HTR-8/SVneo (cell line): Measurements from ENCODE around the gene LRRC8C.
"Not testable (repeated sequence)": the region's sequence is repeated elsewhere in the genome, so short reads cannot be mapped to it uniquely, and the experiment has no call there.

Experiments used
- DNase-seq: peaks from one replicate; pipeline ENCODE4 v3.0.0; 2011; ENCODE audit warnings: low spot score, mixed read lengths; ENCODE audit not compliant: insufficient read length
- FAIRE-seq: peaks from 2 replicates; lab custom pipeline; 2011; peaks lifted over from hg19 to GRCh38; lab: Jason Lieb, UNC

LRRC8C gene

DNA sequence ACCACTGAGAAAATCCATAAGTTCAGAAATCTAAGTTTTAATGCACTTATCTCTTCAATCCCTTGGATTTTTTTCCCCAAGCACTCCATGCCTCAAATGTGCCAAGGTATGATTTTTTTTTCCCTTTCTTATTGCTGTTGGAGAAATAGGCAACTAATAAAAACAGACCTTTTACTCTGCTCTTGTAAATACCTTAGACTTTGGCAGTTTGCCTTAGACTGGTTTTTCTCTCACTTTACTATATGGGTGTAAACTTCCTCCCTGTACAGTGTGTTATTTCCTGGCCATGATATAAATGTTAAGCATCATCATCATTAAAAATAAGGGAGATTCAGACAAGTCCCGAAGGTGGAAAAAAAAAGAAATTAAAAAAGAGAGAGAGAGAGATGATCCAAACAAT, 65.7 kb downstream of the LRRC8C start:
- FAIRE-seq (no peak), DNase-seq (no peak)

DNA sequence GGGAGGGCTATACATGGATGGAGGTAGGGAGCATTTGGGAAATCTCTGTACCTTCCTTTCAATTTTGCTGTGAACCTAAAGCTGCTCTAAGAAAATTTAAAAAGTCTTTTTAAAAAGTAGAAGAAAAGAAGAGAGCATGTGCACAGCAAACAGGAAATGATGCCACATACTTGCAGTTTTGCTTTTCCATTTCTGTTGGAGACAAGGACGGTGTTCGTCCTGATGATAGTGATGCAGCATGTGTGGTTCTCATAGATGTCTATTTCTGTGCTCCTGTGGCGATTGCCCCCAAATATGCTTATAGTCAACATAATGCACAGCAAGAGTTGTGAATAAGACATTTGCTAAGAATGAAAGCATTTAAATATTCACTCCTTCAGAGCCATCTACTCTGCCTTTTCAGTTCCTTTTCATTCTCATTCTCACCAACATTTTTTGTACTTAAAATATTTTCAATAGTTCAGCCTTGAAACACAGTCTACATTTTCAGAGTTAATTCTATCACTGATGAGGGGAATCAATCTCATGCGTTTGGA, 66.6 kb downstream of the LRRC8C start:
- FAIRE-seq (no peak), DNase-seq (no peak)

DNA sequence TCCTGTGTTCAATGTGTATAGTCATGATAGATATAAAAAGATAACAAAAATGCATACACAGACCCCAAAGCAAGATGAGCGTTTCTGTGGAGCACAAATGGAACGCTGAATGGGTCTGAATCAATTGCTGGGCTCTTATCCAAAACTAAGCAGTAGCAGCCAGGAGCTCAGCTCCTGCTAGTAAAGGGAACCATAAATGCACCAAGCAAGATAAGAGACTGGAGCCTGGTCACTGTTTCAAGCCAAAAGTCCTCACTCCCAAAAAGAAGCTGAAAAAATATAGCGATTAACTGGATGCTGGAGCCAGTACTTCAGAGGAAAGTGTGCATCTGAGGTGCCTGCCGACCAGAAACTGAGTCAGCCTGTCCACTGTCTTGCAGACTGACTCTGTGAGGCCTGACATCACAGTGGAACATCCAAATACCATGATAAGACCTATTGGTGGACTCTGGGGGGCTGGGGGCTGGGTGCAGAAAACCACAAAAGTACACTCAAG, 68.9 kb downstream of the LRRC8C start:
- no peak for DNase-seq
- no peak for FAIRE-seq

DNA sequence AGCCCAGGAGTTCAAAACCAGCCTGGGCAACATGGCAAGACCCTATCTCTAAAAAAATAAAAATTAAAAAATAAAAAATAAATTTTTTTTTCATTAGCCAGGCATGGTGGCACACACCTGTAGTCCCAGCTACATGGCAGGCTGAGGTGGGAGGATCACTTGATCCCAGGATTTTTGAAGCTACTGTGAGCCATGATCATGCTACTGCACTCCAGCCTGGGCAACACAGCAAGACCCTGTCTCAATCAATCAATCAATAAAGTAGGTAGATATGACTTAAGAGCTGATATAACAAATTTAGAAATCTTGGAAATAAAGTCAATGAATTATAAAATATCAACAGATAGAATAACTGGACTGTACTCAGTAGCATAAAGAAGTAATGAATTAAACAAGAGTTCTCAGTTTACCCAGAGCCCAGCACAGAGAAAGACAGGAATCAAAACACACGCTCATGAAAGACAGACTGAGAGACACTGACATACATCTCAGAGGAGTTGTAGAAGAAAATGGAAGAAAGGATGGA, 69.7 kb downstream of the LRRC8C start:
- DNase-seq (no peak), FAIRE-seq (no peak)

DNA sequence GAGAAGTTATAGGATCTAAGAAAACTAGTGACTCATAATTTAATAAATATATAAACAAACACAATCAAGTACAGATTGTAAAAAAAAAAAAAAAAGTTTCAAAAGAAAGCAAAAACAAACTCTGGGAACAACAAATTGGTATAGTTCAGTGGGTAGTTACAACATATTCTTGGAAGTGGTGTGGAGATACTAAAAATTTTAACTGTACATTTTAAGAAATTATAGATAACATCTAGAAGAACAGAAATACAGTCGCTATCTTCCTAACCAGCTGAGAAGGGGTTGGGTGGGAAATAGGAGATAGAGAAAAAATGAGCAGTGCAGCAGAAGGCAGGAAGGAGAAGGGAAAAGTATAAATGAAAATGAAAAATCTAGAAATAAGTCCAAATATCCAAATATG, 70.5 kb downstream of the LRRC8C start:
- FAIRE-seq, result no peak
- DNase-seq, result no peak

DNA sequence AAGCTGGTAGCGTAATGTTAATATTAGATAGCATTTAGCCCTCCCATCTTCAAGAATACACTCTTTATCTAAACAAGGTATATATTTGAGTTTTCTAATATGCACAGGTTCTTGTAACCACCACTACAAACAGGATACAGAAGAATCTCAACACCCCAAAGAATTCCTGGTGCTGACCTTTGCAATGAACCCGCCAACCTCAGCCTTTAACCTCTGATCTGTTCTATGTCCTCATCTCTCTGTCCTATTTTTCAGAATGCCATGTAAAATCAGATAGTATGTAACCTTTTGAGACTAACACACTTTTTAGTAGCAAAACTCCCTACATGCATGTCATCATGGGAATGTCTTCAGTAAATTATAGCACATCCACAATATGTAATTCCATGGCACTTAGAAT, 71.1 kb downstream of the LRRC8C start:
- FAIRE-seq (no peak), DNase-seq (no peak)

DNA sequence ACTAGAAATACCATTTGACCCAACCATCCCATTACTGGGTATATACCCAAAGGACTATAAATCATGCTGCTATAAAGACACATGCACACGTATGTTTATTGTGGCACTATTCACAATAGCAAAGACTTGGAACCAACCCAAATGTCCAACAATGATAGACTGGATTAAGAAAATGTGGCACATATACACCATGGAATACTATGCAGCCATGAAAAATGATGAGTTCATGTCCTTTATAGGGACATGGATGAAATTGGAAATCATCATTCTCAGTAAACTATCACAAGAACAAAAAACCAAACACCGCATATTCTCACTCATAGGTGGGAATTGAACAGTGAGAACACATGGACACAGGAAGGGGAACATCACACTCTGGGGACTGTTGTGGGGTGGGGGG, 72.0 kb downstream of the LRRC8C start:
- not testable (repeated sequence) for FAIRE-seq, DNase-seq

DNA sequence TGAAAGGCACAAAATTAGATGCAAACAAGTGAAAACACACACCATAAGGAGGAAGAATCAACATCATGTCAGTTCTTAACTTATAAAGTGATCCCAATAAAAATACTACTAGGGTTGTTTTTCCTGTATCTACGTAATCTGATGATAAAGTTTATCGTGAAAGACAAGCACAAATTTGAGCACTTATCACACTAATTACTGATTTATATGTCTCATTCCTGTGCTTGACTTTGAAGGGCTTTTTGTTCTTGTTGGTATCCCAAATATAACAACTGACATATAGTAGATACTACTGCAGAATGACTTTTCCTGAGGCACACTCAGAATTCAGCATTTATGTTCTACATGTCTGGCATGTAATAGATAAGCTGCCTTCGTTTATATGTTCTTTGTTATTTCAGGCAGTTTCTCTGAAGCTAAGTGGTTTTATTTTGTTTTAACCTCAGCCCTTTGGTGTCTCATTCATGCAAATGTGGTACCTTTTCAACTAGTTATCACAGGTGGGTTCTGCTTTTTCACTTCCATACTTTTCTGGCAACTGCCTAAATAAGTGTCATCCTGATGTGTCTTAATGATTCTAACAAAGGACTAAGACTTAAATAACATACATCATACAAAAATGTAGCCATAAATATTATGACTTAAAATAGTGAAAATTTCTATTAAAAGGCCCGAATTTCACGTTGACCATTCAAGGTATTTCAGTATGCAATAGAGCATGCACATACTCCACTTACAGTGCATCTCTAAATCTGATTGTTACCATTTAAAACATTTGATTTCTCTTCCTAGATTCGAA, 73.2 kb downstream of the LRRC8C start:
- no peak for DNase-seq
- no peak for FAIRE-seq

DNA sequence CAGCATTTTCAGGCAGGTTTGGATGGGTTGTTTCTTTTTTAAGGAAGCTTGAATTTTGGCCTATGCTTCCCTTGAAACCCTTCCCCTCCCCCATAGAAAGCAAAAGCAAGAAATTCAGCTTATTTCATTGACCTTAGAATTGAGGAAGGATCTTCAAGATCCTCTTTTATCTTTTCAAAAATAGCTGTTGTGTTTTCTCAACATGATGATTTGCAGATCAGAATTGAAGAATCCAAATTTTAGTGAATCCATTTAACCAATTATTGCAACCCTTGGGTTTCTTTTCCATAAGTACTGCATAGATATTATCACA, 73.7 kb downstream of the LRRC8C start:
- DNase-seq (no peak), FAIRE-seq (no peak)

DNA sequence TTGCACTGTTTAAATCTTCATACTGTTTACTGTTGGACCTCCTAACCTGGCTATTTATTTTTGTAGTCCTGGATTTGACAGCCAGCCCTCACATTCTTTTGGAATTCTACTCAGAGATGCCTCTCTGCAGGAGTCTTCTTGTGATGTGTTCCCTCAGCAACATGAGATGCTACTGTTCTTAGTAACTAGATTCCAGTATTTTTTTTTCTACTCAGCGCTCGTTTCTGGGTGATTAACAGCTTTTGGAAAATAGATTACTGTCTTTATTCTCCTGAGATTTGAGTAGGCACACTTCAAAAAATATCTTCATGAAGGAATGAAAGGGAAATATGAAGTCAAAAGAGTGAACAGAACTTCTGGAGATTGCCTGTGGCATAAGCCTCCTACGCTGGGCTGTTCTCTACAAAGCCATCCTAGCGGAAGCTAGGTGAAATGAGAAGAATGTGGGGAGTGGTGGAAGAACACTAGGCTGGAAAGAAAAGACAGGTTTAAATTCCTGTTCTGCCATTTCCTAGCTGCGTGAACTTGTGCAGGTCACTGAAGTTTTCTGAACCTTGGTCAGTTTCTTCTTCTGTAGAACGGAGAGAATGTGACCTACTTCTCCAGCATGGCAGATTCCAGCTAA, 75.9 kb downstream of the LRRC8C start:
- no peak for FAIRE-seq
- no peak for DNase-seq

DNA sequence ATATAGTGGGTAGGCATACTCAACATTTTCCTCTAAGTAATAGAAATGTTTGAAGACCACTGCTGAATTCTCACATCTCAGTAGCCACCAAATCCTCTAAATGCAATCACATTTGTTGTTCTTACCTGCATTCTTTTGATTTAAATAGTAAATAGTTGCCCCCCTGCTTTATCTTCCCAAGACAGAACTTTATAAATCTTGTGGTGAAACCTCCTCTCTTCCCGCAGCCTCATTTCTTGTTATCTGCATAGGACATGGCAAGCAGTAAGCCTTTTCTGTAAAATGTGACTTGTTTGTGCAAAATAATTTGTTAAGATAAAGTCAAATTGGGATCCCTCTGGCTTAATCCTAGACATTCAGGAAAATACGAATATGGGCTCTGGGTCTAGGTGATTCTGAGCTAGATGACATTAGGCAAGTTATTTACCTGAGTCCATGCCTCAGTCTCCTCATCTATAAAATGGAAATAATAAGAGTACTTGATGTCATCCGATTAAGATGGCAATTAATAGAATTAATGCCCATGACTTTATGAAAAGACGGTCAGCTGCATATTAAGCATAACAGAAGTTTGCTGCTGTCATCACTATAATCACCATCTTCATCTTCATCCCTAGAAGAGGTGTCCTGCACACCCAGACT, 77.7 kb downstream of the LRRC8C start:
- FAIRE-seq (no peak), DNase-seq (no peak)

DNA sequence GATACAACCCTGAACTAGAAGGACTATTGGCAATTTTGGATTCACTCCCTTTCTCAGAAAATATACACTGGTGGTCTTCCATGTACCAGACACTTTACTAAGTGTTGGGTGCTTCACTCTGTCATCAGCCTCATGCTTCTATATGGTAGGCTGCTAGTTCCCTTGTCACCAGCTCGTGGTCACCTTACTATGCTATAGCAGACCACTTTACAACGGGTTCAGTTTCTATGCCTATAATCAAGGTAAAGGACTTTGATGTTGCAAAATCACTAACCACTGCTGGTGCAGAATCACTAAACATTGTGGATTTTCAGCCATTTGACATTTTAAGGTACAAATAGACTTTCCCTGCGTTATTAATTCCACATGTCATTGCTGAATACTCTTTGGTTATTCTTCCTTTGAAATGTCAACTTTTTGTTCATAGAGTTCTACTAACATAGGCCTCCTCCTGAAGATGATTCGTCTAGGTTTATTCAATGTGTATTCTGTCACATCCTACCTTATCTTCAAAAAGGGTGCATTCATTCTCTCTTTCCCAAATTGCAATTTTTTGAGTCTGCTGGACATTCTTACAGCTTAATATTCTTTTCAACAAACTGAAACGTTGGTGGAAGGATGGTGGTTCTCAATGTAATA, 78.3 kb downstream of the LRRC8C start:
- DNase-seq, result no peak
- FAIRE-seq, result no peak

DNA sequence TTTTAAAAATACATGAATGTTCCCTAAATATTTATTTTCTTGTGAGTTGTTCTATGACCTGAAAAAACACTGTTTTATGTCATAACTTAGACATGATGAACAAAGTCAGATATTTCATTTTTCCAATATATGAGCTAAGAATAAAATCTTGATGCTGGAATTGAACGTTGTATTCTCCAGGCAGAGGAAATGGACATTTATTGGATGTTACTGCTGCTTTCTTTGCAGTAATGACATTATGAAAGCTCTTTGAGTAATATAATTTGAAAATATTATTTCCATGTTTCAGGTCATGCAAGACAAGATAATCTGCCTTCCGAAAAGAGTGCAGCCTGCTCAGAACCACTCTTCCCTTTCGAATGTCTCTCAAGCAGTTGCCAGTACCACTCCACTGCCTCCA, 79.5 kb downstream of the LRRC8C start:
- DNase-seq (no peak), FAIRE-seq (no peak)

DNA sequence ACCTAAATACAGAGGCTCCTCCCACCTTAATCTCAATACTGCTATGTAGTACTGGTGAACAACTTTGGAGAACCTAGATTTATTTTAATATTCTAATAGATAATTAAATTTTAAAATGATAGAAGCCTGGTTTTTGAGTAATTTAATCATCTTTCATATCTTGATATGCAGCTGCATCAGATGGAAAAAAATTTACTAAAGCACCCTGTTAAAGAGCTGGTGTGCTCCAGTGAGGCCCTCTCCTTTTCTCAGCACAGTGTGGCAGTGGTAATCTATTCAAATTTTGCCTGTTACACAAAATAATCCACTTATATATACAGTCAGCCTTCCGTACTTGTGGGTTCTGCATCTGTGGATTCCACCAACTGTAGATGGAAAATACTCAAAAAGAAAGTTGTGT, 82.8 kb downstream of the LRRC8C start:
- no peak for DNase-seq
- FAIRE-seq, result no peak

DNA sequence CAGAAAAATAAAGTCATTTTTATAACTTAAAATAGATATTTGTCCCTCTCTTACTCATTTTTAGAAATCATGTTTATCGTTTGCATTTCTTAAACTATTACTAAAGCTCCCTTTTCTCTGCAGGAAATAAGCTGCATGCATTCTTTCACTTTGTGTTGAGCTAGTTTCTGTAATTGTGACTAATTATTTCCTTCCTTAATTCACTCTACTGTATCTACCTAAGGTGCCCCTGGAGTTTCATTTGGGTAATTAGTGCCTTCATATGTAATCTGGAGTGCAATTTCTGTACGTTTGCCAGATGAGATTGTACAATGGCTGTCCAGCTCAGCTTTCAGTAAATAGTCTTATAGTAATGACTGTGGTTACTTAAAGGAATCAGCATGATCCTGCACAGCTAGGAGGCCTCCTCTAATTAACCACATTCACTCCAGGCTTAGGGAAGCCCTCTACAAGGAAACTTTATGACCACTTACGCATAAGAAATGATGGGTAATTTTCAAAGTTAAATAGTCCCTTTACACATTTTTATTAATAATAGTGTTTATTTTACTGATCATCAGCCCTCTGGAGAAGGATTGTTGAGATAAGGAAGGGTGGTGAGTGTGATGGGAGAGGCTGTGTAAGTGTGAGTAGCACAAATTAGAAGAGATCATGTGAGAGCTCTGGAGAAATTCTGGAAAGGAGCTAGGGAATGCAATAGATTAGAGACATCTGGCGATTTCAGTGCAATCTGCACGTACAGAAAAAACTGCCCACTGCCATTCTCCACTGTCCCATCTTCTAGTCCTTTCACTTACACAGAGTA, 86.8 kb downstream of the LRRC8C start:
- FAIRE-seq (no peak), DNase-seq (no peak)

DNA sequence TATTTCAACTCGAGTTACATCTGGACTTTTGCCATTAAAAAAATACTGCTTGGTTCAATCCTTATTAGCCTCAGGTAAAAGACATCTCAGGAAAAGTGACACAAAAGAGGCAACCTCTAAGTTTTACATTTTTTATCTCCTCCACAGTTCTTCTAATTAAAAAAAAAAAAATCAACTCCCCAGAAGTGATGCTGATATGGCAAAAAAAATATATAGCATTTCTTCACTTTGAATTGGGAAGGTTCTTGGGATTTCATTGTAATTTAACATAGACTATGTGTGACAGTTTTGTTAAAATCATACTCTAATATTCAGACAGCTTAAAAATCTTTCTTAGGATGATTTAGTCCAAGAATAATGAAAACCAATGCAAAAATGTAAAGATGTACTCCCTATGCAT, 87.9 kb downstream of the LRRC8C start:
- FAIRE-seq (no peak), DNase-seq (no peak)

DNA sequence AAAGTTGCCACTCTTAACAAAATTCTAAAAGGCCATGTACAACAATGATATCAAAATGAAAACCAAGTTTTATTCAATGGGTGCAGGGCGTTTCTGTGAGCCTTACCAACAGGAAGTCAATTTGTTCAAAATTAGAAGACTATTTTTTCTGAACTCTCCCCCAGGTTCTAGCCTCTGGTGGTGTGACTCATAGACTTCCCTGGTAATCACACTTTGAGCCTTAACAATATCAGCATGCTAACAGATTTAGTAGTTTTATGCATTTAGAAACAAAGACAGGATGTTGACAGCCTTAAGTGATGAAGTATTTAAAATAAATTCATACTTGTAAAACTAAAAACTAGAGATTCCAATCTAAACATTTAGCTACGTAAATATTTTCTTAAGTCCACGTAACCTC, 88.4 kb downstream of the LRRC8C start:
- peak; percentile 12 for DNase-seq
- no peak for FAIRE-seq

DNA sequence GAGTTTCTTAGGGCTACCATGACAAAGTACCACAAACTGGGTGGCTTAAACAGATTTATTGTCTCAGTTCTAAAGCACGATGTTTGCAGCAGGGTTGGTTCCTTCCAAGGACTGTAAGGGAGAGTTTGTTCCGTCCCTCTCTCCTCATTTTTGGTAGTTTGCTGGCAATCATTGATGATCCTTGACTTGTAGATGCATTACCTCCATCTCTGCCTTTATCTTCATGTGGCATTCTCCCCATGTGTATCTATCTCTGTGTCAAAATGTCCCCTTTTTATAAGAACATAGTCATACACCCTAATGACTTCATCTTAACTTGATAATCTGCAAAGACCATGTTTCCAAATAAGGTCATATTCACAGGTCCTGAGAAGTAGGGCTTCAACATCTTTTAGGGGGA, 90.2 kb downstream of the LRRC8C start:
- FAIRE-seq (no peak), DNase-seq (no peak)

DNA sequence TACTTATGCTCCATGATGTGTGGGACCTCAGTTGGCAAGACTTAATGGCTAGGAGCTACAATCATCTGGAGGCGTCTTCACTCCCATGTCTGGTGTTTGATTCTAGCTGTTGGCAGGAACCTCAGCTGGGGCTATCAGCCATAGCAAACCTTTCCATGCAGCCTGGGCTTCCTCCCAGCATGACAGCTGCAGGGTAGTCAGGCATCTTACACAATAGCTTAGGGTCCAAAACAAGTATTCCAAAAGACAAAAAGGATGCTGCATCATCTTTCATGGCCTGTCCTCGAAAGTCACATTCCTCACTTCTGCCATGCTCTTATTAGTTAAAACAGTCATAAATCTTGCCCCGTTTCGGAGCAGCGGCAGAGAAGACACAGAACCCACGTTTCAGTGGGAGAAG, 90.9 kb downstream of the LRRC8C start:
- FAIRE-seq, result no peak
- no peak for DNase-seq
